Astrocyte (in vitro differentiated cells and primary cell): ENCODE results near the gene CTBP1. TPM values are rescaled to one million over a fixed set of nuclear protein-coding genes. Genes with fewer than 3 reads are reported as not detected.

Experiments used
- DNase-seq: peaks from one replicate; pipeline ENCODE4 v3.0.0-alpha.2; 2010; ENCODE audit warnings: low read depth
- FAIRE-seq: peaks from 2 replicates; lab custom pipeline; 2011; peaks lifted over from hg19 to GRCh38; lab: Jason Lieb, UNC
- H2AFZ ChIP-seq: 2 replicates; pipeline ENCODE4 v1.6.0; 2012; ENCODE audit warnings: low read depth, low read length, inconsistent platforms
- H3K27ac ChIP-seq: 2 replicates; pipeline ENCODE4 v1.5.1; 2011; ENCODE audit warnings: low read depth, low read length, inconsistent platforms
- H3K27me3 ChIP-seq: 2 replicates; pipeline ENCODE4 v1.6.0; 2011; ENCODE audit warnings: low read length, inconsistent platforms; ENCODE audit not compliant: insufficient read depth
- H3K36me3 ChIP-seq: 2 replicates; pipeline ENCODE4 v1.5.1; 2011; ENCODE audit warnings: low read length, inconsistent platforms; ENCODE audit not compliant: insufficient read depth
- H3K4me1 ChIP-seq: 2 replicates; pipeline ENCODE4 v1.5.1; 2011; ENCODE audit warnings: low read length, inconsistent platforms; ENCODE audit not compliant: insufficient read depth
- H3K4me2 ChIP-seq: 2 replicates; pipeline ENCODE4 v1.6.0; 2012; ENCODE audit warnings: low read length, inconsistent platforms
- H3K4me3 ChIP-seq: 2 replicates; pipeline ENCODE4 v1.5.1; 2011; ENCODE audit warnings: low read depth, mild to moderate bottlenecking, low read length, inconsistent platforms; ENCODE audit not compliant: insufficient read depth
- H3K79me2 ChIP-seq: 2 replicates; pipeline ENCODE4 v1.6.0; 2012; ENCODE audit warnings: mild to moderate bottlenecking, low read length, inconsistent platforms; ENCODE audit not compliant: insufficient read depth
- H3K9ac ChIP-seq: 2 replicates; pipeline ENCODE4 v1.6.0; 2012; ENCODE audit warnings: mild to moderate bottlenecking, low read length, inconsistent platforms
- H3K9me3 ChIP-seq: 2 replicates; pipeline ENCODE4 v1.5.1; 2012; ENCODE audit warnings: low read depth, mild to moderate bottlenecking, low read length, inconsistent platforms; ENCODE audit not compliant: insufficient read depth
- H4K20me1 ChIP-seq: 2 replicates; pipeline ENCODE4 v1.6.0; 2012; ENCODE audit warnings: low read length, inconsistent platforms; ENCODE audit not compliant: insufficient read depth
- H3K27ac Mint-ChIP-seq: one replicate; pipeline ENCODE4 v1.8.0; 2021; ENCODE audit warnings: mild to moderate bottlenecking, mixed read lengths; ENCODE audit not compliant: unreplicated experiment
- H3K27me3 Mint-ChIP-seq: one replicate; pipeline ENCODE4 v1.8.0; 2021; ENCODE audit warnings: low read depth, mixed read lengths; ENCODE audit not compliant: unreplicated experiment
- H3K36me3 Mint-ChIP-seq: one replicate; pipeline ENCODE4 v1.8.0; 2021; ENCODE audit warnings: low read depth, mixed read lengths; ENCODE audit not compliant: unreplicated experiment
- H3K4me1 Mint-ChIP-seq: one replicate; pipeline ENCODE4 v1.8.0; 2021; ENCODE audit warnings: low read depth, mixed read lengths; ENCODE audit not compliant: unreplicated experiment
- H3K4me3 Mint-ChIP-seq: one replicate; pipeline ENCODE4 v1.8.0; 2021; ENCODE audit warnings: mild to moderate bottlenecking, moderate library complexity, mixed read lengths; ENCODE audit not compliant: unreplicated experiment
- H3K9me3 Mint-ChIP-seq: one replicate; pipeline ENCODE4 v1.8.0; 2021; ENCODE audit warnings: mild to moderate bottlenecking, mixed read lengths; ENCODE audit not compliant: unreplicated experiment
- EZH2 ChIP-seq: IDR thresholded peaks from 2 replicates; pipeline ENCODE4 v1.6.1; 2012; ENCODE audit warnings: mild to moderate bottlenecking, low read length, inconsistent platforms; ENCODE audit not compliant: insufficient read depth
- total RNA-seq: library from RNA; stranded (reverse); gene quantifications from 2 replicates; pipeline ENCODE4 v1.2.1, GENCODE V29; 2021
- TF ChIP-seq, protein P1 (sequence below): IDR thresholded peaks from 2 replicates; pipeline ENCODE4 v1.5.1; 2011; ENCODE audit warnings: low read depth, mild to moderate bottlenecking, inconsistent platforms, low read length, moderate library complexity; ENCODE audit not compliant: insufficient read depth

The CTBP1 gene
- total RNA-seq, 1 donor from 2014 or later, result 136 TPM

DNA sequence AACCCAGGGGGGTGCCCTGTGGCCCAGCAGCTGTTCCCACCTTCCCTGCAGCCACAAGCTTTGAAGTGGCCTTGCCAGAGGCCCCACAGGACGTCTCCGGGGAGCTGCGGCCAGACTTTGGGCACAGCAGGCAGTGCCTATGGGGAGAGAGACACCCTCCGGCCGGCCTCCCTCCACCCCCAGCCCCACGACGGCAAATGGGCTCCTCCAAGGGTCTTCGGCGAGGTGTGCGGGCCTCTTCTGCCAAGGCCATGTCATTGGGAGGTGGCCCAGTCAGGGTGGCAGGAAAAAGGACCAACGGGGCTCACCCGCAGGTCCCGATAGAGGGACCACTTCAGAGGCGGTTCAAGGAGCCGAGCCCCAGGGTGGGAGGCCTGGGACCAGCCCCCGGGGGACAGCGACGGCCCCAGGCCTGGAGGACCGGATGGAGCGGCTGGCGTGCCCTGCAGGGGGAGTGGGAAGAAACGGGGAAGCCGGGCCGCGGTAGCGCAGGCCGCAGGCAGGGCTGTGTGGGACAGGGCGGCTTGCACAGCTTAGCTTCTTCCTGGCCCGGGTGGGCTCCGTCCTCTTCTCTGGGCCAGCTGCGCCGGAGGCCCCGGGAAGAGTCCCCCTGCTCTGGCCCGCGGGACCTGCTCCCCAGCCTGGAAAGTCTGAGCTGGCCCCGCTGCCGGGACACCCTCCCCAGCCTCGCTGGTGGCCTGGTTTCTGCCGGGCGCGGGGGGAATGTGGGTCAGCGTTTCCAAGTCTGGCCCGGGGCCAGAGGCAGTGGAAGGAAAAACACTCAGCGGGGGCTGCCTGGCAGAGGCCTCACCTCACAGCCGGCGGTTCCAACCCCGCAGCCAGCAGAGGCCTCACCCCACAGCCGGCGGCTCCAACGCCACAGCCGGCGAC lies 54.7 kb downstream of the CTBP1 start:
- Histone ChIP-seq H3K27ac (no peak overlapping the region), H3K4me2 (no peak overlapping the region), H3K79me2 (no peaks in the 10 kb centered on the region), H3K4me3 (no peak overlapping the region), H3K9ac (peak overlapping the region; percentile 15), H4K20me1 (no peaks in the 10 kb centered on the region), H3K27me3 (no peaks in the 10 kb centered on the region), H3K36me3 (no peaks in the 10 kb centered on the region), H3K9me3 (no peaks in the 10 kb centered on the region), H3K4me1 (peaks cover 35% of the 10 kb centered on the region), H2AFZ (no peak overlapping the region)
- no peak overlapping the region for H3K27ac Mint-ChIP-seq
- H3K27me3 Mint-ChIP-seq, result peaks cover 8% of the 10 kb centered on the region
- TF ChIP-seq EZH2, result no peak
- TF ChIP-seq, protein P1, sequence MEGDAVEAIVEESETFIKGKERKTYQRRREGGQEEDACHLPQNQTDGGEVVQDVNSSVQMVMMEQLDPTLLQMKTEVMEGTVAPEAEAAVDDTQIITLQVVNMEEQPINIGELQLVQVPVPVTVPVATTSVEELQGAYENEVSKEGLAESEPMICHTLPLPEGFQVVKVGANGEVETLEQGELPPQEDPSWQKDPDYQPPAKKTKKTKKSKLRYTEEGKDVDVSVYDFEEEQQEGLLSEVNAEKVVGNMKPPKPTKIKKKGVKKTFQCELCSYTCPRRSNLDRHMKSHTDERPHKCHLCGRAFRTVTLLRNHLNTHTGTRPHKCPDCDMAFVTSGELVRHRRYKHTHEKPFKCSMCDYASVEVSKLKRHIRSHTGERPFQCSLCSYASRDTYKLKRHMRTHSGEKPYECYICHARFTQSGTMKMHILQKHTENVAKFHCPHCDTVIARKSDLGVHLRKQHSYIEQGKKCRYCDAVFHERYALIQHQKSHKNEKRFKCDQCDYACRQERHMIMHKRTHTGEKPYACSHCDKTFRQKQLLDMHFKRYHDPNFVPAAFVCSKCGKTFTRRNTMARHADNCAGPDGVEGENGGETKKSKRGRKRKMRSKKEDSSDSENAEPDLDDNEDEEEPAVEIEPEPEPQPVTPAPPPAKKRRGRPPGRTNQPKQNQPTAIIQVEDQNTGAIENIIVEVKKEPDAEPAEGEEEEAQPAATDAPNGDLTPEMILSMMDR, result no peak
- FAIRE-seq, result no peak
- peaks cover 18% of the 10 kb centered on the region for H3K4me1 Mint-ChIP-seq
- H3K36me3 Mint-ChIP-seq, result no peaks in the 10 kb centered on the region
- no peaks in the 10 kb centered on the region for H3K9me3 Mint-ChIP-seq
- DNase-seq, result no peak
- H3K4me3 Mint-ChIP-seq, result no peak overlapping the region

DNA sequence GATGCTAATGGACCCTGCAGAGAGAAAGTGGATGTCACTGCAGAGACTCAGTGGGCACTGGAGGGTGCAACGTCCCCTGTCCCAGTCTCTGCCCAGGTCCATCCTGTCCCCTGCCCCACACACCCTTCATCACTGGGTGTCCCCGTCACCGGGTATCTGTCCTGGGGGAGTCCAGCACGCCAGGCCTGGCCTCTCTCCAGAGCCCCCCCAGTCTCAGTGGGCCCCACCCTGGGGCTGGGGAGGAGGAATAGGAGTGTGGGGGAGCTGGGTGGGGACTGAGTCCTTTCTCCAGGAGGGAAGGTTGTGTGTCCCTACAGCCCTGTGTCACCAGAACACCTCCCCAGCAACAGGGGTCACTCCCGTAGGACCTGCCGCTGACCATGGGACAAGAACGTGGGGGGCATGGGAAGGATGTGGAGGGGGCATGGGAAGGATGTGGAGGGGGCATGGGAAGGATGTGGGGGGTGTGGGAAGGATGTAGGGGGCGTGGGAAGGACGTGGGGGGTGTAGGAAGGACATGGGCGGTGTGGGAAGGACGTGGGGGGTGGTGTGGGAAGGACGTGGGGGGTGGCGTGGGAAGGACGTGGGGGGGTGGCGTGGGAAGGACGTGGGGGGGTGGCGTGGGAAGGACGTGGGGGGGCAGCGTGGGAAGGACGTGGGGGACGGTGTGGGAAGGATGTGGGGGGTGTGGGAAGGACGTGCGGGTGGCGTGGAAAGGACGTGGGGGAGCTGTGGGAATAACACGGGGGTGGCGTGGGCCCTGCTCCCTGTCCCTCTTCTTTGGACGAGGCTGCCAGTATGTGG lies 55.5 kb downstream of the CTBP1 start:
- DNase-seq (no peak), FAIRE-seq (no peak)
- Mint-ChIP-seq H3K36me3 (no peaks in the 10 kb centered on the region), H3K4me3 (no peak overlapping the region), H3K27ac (peak overlapping the region; percentile 80), H3K27me3 (peaks cover 7% of the 10 kb centered on the region), H3K9me3 (no peaks in the 10 kb centered on the region), H3K4me1 (peaks cover 17% of the 10 kb centered on the region)
- Histone ChIP-seq H3K36me3 (no peaks in the 10 kb centered on the region), H3K27ac (no peak overlapping the region), H3K4me2 (peak overlapping the region; percentile 79), H4K20me1 (no peaks in the 10 kb centered on the region), H3K4me1 (peaks cover 32% of the 10 kb centered on the region), H3K4me3 (no peak overlapping the region), H2AFZ (no peak overlapping the region), H3K9me3 (no peaks in the 10 kb centered on the region), H3K79me2 (no peaks in the 10 kb centered on the region), H3K27me3 (no peaks in the 10 kb centered on the region), H3K9ac (no peak overlapping the region)
- TF ChIP-seq, protein P1, result no peak
- no peak for TF ChIP-seq EZH2
